SK-N-SH treated with all-trans-retinoic acid at 6 μM for 48 hours (cell line): ENCODE data around the gene NAA60.

Experiments
- GLIS3 ChIP-seq: fragments of 250-450 bp; sonication (Bioruptor Pico); IDR thresholded peaks from 2 replicates; pipeline ENCODE4 v1.5.0; 2020; ENCODE audit warnings: mild to moderate bottlenecking, moderate library complexity
- TF ChIP-seq, protein P1 (sequence below): fragments of 250-450 bp; sonication (Bioruptor Pico); IDR thresholded peaks from 2 replicates; pipeline ENCODE4 v1.5.1; 2020; ENCODE audit warnings: low read depth, mild to moderate bottlenecking, moderate library complexity

GRCh38 chr16:3536271-3536731 lies 92.8 kb downstream of the NAA60 start:
- TF ChIP-seq GLIS3 (CRISPR knock-in tag): no peak
- TF ChIP-seq, protein P1, sequence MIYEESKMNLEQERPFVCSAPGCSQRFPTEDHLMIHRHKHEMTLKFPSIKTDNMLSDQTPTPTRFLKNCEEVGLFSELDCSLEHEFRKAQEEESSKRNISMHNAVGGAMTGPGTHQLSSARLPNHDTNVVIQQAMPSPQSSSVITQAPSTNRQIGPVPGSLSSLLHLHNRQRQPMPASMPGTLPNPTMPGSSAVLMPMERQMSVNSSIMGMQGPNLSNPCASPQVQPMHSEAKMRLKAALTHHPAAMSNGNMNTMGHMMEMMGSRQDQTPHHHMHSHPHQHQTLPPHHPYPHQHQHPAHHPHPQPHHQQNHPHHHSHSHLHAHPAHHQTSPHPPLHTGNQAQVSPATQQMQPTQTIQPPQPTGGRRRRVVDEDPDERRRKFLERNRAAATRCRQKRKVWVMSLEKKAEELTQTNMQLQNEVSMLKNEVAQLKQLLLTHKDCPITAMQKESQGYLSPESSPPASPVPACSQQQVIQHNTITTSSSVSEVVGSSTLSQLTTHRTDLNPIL: no peak
